ENCODE measurements around the gene NPLOC4. TPM values are rescaled to one million over a fixed set of nuclear protein-coding genes. Genes with fewer than 3 reads are reported as not detected.

The NPLOC4 gene
- total RNA-seq, 1 experiment from 2014 or later = 69.9 TPM

GRCh38 chr17:81665205-81666091 is 28.5 kb upstream of the NPLOC4 start:
- DNase-seq (ENCODE audit: extremely low read depth, low read depth) = no peak

DNA sequence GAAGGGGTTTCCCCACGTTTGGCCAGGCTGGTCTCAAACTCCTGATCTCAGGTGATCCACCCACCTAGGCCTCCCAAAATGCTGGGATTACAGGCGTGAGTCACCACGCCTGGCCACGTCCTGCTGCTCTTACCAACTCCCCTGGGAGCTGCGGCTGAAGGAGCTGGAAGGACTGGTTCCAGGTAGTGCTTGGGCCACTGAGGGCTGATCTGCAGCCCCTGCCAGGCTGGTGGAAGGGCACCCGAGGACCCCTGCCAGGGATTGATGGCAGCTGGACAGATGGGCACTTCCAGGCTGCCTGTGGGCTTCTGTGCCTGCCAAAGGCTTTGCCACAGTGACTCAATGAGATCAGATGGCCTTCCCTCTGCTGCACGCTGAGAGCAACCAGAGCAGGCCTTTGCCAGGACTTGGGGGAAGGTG is 27.1 kb upstream of the NPLOC4 start:
- no peak for DNase-seq (ENCODE audit: extremely low read depth, low read depth)

- DNase-seq (ENCODE audit: extremely low read depth, low read depth) = no peak
Observed at GRCh38 chr17:81662002-81662401, 25.1 kb upstream of the NPLOC4 start.

GRCh38 chr17:81660441-81660840 is 23.5 kb upstream of the NPLOC4 start:
- no peak for DNase-seq (ENCODE audit: extremely low read depth, low read depth)

DNA sequence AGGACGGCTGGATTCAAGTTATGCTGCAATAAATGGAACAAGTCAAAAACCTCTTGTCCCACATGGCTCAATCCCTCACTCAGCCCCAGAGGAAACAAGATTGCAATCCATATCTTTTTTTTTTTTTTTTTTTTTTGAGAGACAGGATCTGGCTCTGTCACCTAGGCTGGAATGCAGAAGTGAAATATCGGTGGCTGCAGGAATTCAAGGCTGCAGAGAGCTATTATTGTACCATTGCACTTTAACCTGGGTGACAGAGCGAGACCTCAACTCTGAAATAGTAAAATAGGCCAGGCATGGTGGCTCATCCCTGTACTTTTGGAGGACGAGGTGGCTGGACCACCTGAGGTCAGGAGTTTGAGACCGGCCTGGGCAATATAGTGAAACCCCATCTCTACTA is 22.1 kb upstream of the NPLOC4 start:
- DNase-seq (ENCODE audit: extremely low read depth, low read depth) = no peak

DNA sequence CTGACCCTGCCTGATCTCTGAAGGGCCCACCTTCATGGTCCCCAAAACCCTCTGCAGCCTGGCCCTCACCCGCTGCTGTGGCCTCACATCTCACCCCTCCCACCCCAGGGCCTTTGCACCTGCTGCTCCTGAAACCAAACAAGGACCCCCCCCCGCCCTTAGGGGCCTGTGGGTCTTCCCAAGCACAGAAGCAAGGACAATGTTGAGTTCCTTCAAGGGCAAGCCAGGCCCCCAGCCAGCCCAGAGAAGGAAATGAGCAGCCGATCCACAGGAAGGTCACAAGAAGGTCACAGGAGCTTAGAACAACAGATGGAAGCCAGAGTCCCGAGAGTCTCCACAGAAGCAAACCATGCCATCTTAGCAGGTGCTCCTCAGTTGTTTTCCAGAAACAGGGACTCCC is 19.9 kb upstream of the NPLOC4 start:
- DNase-seq (ENCODE audit: extremely low read depth, low read depth) = no peak

DNA sequence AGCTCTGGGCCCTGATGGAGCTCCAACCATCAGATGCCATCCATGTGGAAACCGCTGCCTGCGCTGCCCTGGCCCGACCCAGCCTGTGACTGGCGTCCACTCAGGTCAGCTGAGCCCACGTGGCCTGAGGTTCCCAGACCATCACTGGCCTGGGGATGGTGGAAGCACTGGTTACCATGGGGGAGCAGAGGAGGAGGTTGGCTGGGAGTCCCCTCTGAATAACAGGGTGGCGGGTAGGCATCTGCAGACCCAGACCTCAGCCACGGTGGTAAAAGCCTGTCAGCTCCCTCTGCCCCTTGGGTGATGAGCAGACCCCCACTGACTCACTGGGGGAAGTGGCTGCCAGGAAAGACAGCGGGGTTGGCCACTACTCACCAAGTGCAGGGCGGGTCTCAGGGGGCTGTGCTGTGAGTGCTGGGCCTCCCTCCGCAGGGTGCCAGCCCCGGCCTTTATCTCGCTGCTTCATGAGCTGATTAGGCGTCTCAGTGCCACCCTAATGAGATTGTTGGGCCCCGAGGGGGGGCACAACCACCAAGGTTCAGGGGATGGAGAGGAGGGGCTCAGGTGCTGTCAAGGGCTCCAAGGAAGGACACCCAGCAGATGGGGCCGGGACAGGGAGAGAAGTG is 19.3 kb upstream of the NPLOC4 start, which contains the start of gene PDE6G:
TSS of gene PDE6G (minus strand) at position 425 of the 626 bp plus-strand sequence. CDS start 3,237 bp downstream, outside the sequence.
- DNase-seq (ENCODE audit: extremely low read depth, low read depth) = no peak

DNA sequence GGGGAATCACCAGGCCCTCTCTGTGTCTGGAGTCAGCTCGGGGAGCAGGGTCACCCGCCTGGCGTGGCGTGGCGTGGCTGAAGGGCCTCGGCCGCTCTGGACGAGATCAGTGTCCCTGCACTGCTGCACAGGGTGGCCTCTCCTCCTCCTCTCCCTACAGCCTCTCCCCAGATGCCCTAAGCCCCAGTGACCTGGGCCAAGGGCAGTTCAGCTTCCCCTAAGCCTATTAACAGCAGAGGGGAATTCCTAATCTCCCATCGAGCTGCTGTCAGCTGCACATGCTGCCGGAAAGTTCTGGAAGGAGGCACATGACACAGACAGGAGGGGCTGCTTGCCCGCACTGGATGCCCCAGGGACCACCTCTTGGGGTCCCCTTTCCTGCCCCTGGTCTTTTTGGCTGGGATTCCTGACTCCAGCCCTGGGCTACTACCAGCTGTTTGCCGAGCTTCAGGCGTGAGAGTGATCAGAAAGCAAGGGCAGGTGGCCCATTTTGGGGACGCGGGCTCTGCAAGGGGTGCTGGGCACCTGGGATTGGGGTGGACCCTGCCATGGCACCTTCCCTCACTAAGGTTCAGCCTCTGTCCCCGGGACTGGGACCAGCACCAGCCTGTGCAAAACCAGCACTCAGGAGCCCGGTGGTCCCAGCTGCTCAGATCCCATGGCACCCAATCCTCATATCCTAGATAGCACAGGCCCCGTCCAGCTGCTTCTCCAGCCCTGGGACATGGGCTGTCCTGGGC is 18.6 kb upstream of the NPLOC4 start:
- DNase-seq (ENCODE audit: extremely low read depth, low read depth) = no peak

- DNase-seq (ENCODE audit: extremely low read depth, low read depth) = no peak
Observed at GRCh38 chr17:81652906-81653771, 16.2 kb upstream of the NPLOC4 start.

DNA sequence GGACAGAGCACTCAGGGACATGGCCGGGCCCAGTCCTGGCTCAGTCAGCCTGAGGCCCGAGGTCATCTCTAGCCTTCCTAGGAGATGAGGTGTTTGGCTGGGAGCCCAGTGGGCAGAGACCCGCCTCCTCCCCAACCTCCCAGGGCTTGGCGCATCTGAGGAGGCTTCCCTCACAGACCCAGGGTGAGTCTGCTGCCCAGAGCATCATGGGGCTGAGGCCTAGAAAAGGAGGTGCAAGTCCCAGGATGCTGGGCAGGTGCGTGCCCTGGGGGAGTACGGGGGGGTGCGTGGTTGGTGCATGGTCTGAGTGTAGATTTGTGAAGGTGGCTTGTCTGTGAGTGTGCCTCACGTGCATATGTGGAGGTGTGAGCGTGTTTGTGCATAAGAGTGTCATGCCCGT is 14.8 kb upstream of the NPLOC4 start:
- DNase-seq (ENCODE audit: extremely low read depth, low read depth) = no peak

DNA sequence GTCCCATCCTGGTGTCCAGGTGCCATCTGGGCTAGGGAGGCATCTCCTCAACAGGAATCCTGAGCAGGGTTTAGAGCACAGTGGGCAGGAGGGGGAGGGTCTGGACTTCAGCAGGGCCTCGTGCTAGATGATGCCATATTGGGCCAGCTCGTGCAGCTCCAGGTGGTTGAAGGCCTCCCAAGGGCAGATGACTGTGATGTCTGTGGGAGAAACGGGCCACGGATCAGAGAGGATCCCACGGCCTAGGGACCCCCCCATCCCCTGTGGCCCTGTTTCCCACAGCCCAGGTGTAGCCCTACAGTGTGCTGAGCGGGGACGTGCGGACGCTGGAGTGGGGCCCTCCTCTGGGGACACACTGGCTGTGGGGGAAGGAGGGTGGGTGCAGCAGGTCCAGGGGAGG is 14.0 kb upstream of the NPLOC4 start:
- DNase-seq (ENCODE audit: extremely low read depth, low read depth) = no peak

GRCh38 chr17:81648707-81649085 is 11.8 kb upstream of the NPLOC4 start:
- no peak for DNase-seq (ENCODE audit: extremely low read depth, low read depth)

GRCh38 chr17:81648013-81648706 is 11.2 kb upstream of the NPLOC4 start:
- no peak for DNase-seq (ENCODE audit: extremely low read depth, low read depth)

DNA sequence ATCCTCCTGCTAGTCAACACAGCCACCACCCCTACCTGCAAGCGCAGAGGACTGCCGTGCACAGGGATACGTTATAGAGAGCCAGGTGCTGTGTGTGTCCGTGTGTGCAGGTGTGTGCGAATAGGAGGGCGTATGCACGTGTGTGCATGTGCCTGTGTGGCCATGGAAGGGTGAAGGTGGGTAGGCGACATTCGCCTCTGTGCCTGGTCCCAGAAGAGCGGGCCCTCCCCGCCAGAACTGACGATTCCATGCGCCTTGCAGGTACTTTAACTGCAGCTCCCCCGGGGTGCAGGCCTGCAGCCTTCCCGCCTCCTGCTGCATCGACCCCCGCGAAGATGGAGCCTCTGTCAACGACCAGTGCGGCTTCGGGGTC is 10.7 kb upstream of the NPLOC4 start:
- DNase-seq (ENCODE audit: extremely low read depth, low read depth) = no peak

- DNase-seq (ENCODE audit: extremely low read depth, low read depth) = no peak
Observed at GRCh38 chr17:81646869-81647600, 10.1 kb upstream of the NPLOC4 start.

GRCh38 chr17:81644976-81645952 is 8.4 kb upstream of the NPLOC4 start:
- no peak for DNase-seq (ENCODE audit: extremely low read depth, low read depth)

- no peak for DNase-seq (ENCODE audit: extremely low read depth, low read depth)
Observed at GRCh38 chr17:81644496-81644895, 7.6 kb upstream of the NPLOC4 start.
